ENCODE measurements around the gene CCL17.
"Not testable (repeated sequence)": the region's sequence is repeated elsewhere in the genome, so short reads cannot be mapped to it uniquely, and the experiment has no call there.

CCL17 gene

GRCh38 chr16:57392694-57393093, 11.9 kb upstream of the CCL17 start:
- DNase-seq (ENCODE audit: extremely low spot score, insufficient read length, low read depth) (no peak), FAIRE-seq (no peak)

DNA sequence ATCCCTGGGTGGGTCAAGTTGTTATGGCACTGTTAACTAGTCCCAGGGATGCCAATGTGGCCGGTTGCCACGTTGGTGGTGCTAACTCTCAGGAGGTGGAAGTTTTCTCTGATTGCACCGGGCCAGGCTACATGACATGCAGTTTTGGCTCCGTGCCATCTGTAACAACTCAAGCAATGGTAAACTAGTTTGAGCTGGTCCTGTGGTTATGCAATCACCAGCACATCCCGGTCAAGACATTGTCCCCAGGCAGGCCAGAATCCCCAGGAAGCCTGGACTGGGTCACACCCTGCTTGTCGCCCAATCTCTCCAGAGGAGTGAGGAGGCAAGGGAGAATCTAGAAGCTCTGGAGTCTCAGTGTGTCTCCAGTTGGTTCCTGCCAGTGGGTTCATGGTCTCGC, 10.1 kb upstream of the CCL17 start:
- FAIRE-seq (no peak), DNase-seq (ENCODE audit: extremely low spot score, insufficient read length, low read depth) (no peak)

- DNase-seq (ENCODE audit: extremely low spot score, insufficient read length, low read depth) (no peak), FAIRE-seq (no peak)
These were observed 9.5 kb upstream of the CCL17 start for GRCh38 chr16:57395026-57395425.

- DNase-seq (ENCODE audit: extremely low spot score, insufficient read length, low read depth) (no peak), FAIRE-seq (no peak)
These were observed 7.8 kb upstream of the CCL17 start for GRCh38 chr16:57396786-57397185.

DNA sequence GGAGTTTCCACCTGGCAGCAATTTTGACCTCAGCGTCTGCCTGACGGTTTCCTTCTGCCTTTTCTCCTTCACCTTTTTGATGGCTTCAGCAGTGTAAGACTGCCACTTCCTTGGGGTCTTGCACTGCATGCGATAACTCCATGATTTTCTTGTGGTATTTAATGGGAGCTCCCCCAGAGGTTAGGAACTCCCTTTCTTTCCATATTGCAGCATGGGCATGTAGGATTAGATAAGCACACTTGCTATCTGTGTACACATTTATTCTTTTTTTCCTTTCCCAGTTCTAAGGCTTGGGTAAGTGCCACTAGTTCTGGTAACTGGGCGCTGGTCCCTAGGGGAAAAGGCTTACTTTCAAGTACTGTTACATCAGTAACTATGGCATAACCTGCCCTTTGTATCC, 7.1 kb upstream of the CCL17 start:
- DNase-seq (ENCODE audit: extremely low spot score, insufficient read length, low read depth); FAIRE-seq: not testable (repeated sequence)

DNA sequence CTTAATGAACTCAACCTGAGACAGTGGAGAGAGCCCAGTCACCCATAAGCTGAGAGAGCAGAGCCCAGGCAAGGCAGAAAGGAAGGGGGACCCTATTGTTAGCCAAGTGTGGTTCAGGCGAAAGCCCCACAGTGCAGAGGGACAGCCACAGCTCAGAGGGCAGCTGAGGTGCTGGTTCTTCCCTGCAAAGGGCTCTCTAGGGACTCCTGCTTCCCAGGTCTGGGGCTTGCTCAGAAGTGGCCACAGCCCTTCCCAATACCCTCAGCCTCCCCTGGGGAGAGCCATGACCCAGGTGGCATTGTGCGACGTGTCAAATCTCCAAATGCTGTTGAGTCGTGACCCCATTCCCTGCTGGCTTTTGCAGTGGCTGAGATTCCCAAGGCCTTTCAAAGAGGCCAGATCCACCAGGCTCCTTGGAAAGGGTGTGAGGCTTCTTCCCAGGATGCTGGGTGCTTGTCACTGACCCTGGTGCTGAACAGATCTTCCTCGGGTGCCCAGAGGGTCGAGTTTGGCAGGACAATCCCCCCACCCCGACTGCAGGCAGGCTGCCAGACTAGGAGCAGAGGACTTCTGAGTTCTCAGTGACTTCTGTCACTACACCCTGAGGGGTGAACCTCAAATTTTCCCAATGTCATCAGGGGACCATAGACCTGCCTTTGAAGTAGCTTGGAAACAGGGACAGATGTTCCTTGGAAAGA, 2.5 kb upstream of the CCL17 start:
- FAIRE-seq: no peak
- no peak for DNase-seq (ENCODE audit: extremely low spot score, insufficient read length, low read depth)

DNA sequence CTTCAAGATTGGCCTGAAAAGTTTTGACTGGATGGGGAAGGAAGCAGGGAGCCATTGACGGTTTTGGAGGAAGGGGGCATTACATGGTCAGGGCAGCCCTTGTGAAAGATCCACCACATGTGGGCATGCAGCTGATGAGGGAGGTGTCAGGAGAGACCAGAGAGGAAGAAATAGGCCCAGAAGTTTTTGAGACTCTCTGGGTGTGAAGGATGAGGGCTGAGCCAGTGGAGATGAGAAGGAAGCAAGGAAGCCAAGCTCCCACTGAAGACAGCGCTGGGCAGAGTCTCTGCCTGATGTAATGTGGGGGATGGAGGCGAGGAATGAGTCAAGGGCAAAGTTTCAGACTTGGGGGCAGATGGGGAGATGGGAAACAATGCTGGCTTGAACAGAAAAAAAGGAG, 530 bp downstream of the CCL17 start:
- FAIRE-seq (no peak), DNase-seq (ENCODE audit: extremely low spot score, insufficient read length, low read depth) (no peak)

DNA sequence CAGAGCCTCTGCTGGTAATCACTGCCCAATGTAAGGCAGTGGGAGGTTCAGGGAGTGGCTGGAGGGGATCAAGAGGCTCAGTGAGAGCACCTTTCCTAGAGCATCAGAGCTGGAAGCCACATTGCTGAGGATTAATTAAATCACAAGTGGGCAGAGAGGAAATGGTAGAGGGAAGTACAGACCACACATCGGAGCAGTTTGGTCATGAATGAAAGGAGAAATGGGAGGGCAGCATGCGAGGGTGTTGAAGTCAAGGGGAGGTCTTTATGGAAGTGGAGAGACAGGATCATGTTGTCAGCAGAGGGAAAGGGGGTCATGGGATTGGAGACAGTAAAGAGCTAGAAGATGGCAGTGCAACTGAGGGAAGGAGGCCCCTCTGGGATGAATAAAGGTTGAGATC, 2.3 kb downstream of the CCL17 start:
- no peak for FAIRE-seq

DNA sequence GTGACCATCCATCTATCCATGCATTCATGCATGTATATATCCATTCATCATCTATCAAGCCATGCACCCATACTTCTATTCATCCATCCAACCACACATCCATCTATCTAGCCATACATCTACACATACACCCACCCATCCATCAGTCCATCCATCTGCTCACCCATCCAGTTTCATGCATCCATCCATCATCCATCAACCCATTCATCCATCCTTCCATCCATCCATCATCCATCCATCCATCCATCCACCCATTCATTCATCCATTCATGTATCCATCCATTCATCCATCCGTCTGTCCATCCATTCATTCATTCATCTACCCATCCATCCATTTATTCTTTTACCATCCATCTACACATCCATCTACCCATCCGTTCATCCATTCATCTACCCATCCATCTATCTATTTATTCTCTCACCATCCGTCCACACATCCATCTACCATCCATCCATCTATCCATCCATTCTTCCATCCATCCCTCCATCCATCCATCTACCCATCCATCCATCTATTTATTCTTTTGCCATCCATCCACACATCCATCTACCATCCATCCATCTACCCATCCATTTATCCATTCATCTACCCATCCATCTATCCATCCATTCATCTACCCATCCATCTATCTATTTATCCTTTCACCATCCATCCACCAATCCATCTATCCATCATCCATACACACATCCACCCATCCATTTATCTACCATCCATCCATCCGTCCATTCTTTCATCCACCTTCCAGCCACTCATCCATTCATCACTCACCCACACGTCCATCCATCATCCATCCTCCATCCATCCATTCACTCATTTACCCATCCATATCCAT, 3.2 kb downstream of the CCL17 start:
- DNase-seq (ENCODE audit: extremely low spot score, insufficient read length, low read depth): no peak
- FAIRE-seq: no peak

More for the DNA sequence above, 2.3 kb downstream of the CCL17 start:
- DNase-seq (ENCODE audit: extremely low spot score, insufficient read length, low read depth): no peak

DNA sequence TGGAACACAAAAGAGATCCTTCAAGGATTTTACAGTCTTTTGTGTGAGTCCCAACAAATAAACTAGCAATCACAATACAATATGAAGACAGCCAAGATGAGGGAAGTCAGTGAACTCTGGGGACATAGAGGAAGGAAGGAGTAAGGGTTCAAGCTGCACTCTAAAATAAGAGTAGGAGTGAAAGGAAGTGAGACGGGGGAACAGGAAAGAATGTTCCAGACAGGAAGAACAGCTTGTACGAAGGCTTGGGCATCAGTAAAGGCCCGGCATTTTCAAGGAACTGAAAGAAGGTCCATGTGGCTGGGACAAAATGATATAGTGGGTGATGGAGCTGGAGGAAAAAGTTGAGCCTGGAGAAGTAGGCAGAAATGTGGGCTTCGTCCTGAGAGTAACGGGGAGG, 4.5 kb downstream of the CCL17 start:
- FAIRE-seq: no peak
- DNase-seq (ENCODE audit: extremely low spot score, insufficient read length, low read depth): no peak

DNA sequence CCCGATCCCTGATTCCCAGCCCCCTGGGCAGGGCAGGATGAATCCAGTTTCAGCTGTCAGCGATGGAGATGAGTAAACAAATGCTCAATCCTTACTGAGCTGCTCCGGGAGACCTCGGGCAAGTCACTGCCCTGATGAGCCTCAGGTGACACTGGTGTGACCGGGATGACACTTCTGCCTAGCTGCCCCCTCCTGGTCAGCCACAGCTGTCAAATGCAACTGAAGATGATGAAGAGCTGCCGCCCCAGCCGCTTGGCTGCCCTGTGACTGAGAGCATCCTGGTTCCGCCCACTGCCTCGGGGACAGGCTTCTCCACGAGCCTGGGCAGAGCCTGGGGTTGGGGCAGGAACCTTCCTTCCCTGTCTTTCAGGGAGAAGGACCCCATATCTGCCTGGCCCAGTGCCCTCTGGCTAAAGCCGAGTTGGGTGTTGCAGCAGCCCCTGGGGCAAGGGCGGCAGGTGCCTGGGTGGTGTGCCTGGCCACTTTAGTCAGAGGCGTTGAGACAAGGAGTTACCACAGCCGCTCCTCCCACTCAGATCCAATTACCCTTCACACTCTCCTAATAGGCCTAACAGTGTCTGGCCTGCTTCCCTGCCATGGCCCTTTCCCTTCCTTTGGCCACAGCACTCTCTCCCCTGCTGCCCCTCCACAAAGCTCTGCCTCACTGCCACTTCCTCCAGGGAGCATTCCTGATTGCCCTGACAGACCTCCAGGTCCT, 5.5 kb downstream of the CCL17 start:
- DNase-seq (ENCODE audit: extremely low spot score, insufficient read length, low read depth) (no peak), FAIRE-seq (no peak)

- peak; percentile 29 for FAIRE-seq
- DNase-seq (ENCODE audit: extremely low spot score, insufficient read length, low read depth): no peak
These were observed 6.9 kb downstream of the CCL17 start for GRCh38 chr16:57411362-57411976.

- no peak for FAIRE-seq
- DNase-seq (ENCODE audit: extremely low spot score, insufficient read length, low read depth): no peak
These were observed 8.0 kb downstream of the CCL17 start for GRCh38 chr16:57412584-57412983.

DNA sequence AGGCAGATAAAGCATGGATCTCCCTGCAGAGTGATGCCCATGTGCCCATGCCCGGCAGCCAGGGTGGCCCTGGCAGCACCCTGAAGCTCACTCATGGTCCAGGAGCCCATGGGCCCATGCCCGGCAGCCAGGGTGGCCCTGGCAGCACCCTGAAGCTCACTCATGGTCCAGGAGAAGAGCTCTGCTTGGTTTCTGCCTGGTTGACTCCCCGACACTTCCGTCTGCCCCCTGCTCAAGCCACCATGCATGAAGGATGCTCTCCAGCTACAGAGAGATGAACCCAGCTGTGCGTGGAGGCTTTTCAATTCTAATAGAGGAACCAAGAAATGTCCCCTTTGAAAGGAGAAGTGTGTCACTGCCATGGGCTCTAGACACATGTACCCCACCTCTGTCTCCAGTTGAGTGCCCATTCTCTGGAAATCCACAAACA, 8.7 kb downstream of the CCL17 start:
- DNase-seq (ENCODE audit: extremely low spot score, insufficient read length, low read depth) (peak; percentile 50), FAIRE-seq (peak; percentile 80)

- DNase-seq (ENCODE audit: extremely low spot score, insufficient read length, low read depth): no peak
- no peak for FAIRE-seq
These were observed 9.2 kb downstream of the CCL17 start for GRCh38 chr16:57413733-57414132.

DNA sequence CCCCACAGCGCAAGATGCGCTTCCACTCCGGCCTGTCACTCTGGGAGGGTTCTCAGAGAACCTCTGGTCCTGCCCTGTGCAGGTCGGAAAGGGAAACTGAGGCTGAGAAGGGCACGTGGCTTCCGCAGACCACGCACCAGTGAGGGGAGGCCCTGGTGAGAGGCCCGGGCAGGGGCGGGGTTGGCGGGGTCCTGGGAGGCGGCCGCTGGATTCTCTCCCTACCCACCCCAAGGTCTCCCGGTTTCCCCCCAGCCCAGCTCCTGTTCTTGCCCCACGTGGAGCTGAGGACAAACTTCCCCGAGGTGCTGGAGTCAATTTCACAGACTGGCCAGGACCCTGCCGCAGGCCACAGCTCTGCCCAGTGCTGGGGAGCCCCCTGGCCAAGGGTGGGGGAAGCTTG, 11.5 kb downstream of the CCL17 start:
- no peak for DNase-seq (ENCODE audit: extremely low spot score, insufficient read length, low read depth)
- FAIRE-seq: no peak

GRCh38 chr16:57419506-57419905, 14.9 kb downstream of the CCL17 start:
- FAIRE-seq: no peak

DNA sequence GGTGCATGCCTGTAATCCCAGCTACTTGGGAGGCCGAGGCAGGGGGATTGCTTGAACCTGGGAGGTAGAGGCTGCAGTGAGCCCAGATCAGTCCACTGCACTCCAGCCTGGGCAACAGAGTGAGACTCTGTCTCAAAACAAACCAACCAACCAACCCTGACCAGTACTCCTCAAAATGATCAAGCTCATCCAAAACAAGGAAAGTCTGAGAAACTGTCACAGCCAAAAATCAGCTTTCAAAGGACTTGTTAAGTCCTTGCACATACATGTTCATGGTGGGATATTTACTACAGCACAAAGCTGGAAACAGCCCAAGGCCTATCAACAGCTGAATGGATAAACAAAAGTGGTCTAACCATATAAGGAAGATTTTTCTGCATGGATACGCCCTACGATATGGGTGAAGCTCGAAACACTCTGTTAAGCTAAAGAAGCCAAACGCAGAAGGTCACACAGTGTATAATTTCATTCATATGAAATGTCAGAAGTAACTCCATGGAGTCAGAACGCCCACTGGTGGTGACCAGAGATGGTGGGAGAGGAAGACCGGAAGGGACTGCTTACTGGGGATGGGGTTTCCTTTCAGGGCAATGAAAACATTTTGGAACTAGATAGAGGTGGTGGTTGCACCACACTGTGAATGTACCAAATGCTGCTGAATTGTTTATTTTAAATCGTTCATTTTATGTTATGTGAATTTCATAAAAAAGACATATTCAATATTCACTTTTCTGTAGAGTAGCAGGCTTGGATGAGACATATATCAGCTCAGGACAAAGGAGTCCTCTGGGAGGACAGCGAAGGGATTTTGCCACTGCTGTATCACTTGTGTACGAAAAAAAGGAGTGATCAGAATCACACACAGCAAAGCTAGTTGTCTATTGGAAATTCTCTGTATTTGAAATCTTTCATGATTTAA, 17.7 kb downstream of the CCL17 start:
- FAIRE-seq: no peak

More at GRCh38 chr16:57419506-57419905, 14.9 kb downstream of the CCL17 start:
- DNase-seq (ENCODE audit: extremely low spot score, insufficient read length, low read depth): no peak

GRCh38 chr16:57423152-57423551, 18.6 kb downstream of the CCL17 start:
- DNase-seq (ENCODE audit: extremely low spot score, insufficient read length, low read depth) (no peak), FAIRE-seq (no peak)

More for the DNA sequence above, 17.7 kb downstream of the CCL17 start:
- no peak for DNase-seq (ENCODE audit: extremely low spot score, insufficient read length, low read depth)

All from GM18507 (cell line).